ENCODE data around the gene BTG4. TPM values are rescaled to one million over a fixed set of nuclear protein-coding genes. Genes with fewer than 3 reads are reported as not detected.

Gene BTG4
- total RNA-seq, 1 donor from 2014 or later, result not detected

DNA sequence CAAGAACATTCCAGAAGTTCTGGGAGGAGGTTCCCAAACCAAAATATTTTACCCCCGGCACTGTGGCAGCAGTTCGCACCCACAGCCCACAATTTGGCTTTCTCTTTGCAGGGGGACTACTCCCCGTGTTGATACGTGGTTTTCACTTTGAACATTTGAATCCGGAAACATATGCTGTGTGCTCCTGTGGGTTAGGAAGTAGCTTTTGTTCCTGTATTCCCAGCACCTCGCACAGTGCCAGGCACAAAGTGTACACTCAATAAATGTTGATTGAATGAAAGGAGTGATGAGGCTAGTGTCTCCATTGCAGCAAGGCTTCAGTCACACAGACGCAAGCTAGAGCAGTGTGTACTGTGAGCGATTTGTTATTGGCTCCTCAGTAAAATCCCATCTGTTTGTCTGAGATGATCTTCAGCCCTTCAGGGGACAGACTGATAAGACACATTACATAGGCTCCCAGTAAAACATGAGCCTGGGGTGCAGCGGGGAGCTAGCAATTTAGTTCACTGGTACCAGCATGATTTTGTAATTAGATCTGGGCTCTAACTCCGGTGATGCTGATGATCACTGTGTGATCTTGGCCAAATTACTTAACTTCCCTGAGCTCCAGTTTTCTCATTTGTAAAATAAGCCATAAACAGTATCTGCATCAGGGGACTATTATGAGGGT is 30.6 kb upstream of the BTG4 start:
- Mint-ChIP-seq H3K9me3 (peaks cover 6% of the 10 kb centered on the region), H3K4me3 (peak overlapping the region; percentile 77), H3K4me1 (ENCODE audit: low read depth) (peaks cover 34% of the 10 kb centered on the region), H3K27ac (no peak overlapping the region), H3K27me3 (ENCODE audit: insufficient read depth) (peaks cover 38% of the 10 kb centered on the region), H3K36me3 (ENCODE audit: low read depth) (peaks cover 14% of the 10 kb centered on the region)
- no peak for DNase-seq (ENCODE audit: low spot score)
- intact Hi-C loops (cut with micrococcal nuclease), result no loop called here

DNA sequence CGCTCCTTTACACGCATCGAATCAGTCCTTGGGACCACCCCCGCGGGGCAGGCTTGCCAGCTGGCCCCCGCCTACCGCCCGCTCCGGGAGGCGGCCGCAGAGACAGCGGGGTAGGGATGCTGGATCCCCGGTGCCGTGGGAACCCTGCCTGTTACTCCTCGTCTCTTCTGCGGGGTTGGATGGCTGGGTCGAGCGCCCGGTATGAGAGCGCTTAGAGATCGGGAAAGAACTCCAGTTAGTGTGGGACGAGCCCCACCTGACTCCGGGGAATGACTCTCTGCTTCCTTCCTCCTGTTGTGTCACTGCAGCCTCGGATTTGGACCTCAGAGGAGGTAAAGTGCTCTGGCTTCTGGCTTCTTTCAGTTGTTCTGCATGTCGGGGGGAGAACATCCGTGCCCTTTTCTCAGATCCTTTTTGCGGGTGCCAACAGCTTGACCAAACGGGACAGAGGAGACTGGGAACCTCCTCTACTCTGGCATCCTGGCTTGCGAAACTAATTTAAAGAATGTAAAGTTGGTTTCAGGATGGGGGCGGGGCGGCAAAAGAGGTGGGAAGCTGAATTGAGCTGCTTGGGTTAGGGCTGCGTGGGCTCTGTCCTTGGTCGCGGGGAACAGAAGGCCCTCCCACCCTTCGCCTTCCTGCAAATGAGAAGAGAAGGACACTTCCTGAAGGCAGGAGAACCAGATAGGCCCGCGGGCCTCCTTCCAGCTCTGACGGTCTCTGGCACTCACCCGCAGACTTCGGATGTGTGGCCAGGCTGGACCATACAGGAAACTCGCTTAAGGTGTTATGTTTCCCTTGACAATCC is 29.3 kb upstream of the BTG4 start:
- intact Hi-C loops (cut with micrococcal nuclease), result no loop called here
- Mint-ChIP-seq H3K27me3 (ENCODE audit: insufficient read depth) (peaks cover 46% of the 10 kb centered on the region), H3K36me3 (ENCODE audit: low read depth) (peaks cover 14% of the 10 kb centered on the region), H3K9me3 (peaks cover 6% of the 10 kb centered on the region), H3K4me1 (ENCODE audit: low read depth) (peaks cover 47% of the 10 kb centered on the region), H3K4me3 (peak overlapping the region; percentile 77), H3K27ac (peak overlapping the region; percentile 11)
- DNase-seq (ENCODE audit: low spot score), result no peak

DNA sequence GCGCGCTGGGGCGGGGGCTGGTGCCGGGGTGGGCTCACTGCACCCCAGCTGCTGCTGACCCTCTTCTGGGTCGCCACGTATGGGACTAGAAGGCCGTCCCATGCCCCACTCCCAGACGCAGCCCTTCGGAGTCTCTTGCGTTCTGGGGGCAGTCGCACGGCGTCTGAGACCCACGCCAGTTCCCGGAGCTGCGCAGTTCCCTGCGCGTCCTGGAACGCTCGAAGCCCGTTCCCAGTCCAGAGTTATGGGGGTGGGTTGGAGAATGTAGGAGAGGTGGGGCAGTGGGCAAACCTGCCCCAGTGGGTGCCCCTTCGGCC is 28.7 kb upstream of the BTG4 start:
- H3K9me3 Mint-ChIP-seq, result peaks cover 6% of the 10 kb centered on the region
- H3K27me3 Mint-ChIP-seq (ENCODE audit: insufficient read depth), result peaks cover 49% of the 10 kb centered on the region
- intact Hi-C loops (cut with micrococcal nuclease), result no loop called here
- H3K4me1 Mint-ChIP-seq (ENCODE audit: low read depth), result peaks cover 48% of the 10 kb centered on the region
- H3K36me3 Mint-ChIP-seq (ENCODE audit: low read depth), result peaks cover 14% of the 10 kb centered on the region
- DNase-seq (ENCODE audit: low spot score), result no peak
- peak overlapping the region; percentile 77 for H3K4me3 Mint-ChIP-seq
- no peak overlapping the region for H3K27ac Mint-ChIP-seq

DNA sequence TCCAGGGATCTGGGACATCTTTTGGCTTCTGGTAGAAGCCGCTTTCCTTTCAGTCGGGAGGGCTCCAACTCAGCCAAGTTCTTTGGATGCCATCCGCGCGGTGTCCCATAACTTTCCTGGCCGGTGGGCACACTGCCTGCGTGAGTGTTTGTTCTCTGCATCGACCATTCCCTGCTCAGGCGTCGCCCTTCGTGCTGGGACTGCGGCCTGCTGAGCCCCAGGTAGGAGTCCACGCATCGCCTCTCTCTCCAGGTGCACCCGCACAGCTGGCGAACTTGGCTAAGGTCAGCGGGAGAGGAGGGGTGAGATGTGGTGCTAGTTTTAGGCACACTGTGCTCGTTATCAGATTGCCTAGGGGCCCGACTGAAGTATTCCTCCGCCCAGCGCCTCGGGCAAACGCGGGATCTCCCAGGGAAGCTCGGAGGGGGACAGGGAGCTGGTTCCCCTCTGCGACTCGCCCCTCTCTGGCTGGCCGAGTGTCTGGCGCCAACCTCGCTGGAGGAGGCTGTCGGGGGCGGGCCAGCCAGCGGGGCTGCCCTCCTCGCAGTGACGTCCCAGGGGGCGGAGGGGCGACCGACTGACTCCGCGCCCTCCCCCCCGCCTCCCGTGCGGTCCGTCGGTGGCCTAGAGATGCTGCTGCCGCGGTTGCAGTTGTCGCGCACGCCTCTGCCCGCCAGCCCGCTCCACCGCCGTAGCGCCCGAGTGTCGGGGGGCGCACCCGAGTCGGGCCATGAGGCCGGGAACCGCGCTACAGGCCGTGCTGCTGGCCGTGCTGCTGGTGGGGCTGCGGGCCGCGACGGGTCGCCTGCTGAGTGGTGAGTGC is 28.1 kb upstream of the BTG4 start, which contains the start of gene LAYN:
Gene LAYN (plus strand): TSS at position 607 of the 823 bp plus-strand sequence. CDS start 124 bp downstream, at position 731.
- intact Hi-C loops (cut with micrococcal nuclease), result no loop called here
- Mint-ChIP-seq H3K4me3 (peak within 1 kb of the TSS; percentile 77), H3K27ac (peak within 1 kb of the TSS; percentile 84), H3K4me1 (ENCODE audit: low read depth) (peaks cover 48% of the 10 kb centered on the region), H3K9me3 (peaks cover 6% of the 10 kb centered on the region), H3K27me3 (ENCODE audit: insufficient read depth) (peaks cover 53% of the 10 kb centered on the region), H3K36me3 (ENCODE audit: low read depth) (peaks cover 14% of the 10 kb centered on the region)
- DNase-seq (ENCODE audit: low spot score), result peak; percentile 24

DNA sequence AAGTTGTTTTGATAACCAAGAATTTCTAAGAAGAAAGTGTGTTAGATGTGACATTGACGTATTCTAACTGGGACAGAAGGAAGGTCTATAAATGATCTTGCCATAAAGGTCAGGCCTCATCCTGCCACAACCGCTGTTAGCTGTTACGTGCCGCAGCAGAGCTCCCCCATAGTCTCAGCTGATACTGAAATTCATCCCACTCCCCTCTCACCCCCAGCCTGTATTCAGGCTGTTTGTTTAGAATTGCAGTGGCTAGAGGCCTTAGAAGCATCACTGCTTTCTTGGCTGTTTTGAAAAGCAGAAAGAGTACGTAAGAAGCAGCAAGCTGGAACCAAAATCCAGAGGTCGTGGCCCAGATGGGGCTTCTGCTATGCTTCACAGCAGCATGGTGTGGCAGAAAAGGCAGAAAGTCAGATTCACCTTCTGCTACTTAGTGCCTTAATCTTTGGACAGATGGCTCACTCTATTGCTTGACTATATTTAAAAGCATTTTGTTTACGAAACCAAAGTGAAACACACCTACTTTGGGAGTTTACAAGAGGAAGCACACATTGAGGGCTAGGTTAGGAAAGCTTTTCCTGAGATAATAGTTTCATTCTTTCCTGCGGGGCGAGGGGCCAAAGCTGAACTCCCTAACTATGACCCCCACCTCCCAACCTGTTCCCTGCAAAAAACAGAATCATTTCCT is 27.4 kb upstream of the BTG4 start:
- Mint-ChIP-seq H3K27me3 (ENCODE audit: insufficient read depth) (peaks cover 56% of the 10 kb centered on the region), H3K27ac (peak overlapping the region; percentile 84), H3K4me1 (ENCODE audit: low read depth) (peaks cover 48% of the 10 kb centered on the region), H3K9me3 (peaks cover 6% of the 10 kb centered on the region), H3K36me3 (ENCODE audit: low read depth) (peaks cover 14% of the 10 kb centered on the region), H3K4me3 (peak overlapping the region; percentile 65)
- intact Hi-C loops (cut with micrococcal nuclease), result loop anchor here (1.0 to 10.0 kb wide), 5 partner anchors 8 to 1195 kb away; partner anchors contain the start of gene BTG4
- no peak for DNase-seq (ENCODE audit: low spot score)

DNA sequence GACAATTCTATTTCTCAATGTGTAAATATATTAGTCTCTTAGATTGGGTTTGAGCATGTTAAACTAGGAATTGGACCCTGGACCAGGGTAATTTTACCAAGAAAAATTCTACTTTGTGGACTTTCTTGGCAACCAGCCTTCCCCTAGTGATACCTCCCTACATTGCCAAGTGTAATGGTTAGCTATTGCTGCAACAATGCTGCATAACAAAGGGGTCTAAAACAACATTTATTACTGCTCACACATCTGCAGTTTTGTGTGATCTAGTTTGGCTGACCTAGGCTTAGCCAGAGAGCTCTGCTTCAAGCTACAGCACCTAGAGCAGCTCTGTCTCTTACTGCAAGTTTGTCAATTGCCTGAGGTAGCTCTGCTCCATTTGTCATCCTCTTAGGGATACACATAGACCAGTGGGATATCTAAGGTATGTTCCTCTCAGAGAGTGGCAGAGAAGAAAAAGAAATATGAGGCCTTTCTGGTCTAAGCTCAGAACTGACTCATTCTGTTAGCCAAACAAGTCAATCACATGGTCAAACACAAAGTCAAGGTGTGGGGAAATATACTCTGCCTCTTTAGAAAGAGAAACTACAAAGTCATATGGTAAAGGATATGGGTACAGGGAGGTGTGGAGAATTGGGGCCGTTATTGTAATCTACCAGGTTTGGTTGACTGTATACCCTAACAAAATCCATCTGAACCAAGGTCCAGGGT is 26.4 kb upstream of the BTG4 start:
- Mint-ChIP-seq H3K4me3 (peak overlapping the region; percentile 38), H3K4me1 (ENCODE audit: low read depth) (peaks cover 48% of the 10 kb centered on the region), H3K36me3 (ENCODE audit: low read depth) (peaks cover 11% of the 10 kb centered on the region), H3K9me3 (peaks cover 6% of the 10 kb centered on the region), H3K27ac (peak overlapping the region; percentile 84), H3K27me3 (ENCODE audit: insufficient read depth) (peaks cover 50% of the 10 kb centered on the region)
- intact Hi-C loops (cut with micrococcal nuclease), result loop anchor here (1.0 to 10.0 kb wide), 5 partner anchors 7 to 1194 kb away; partner anchors contain the start of gene BTG4
- no peak for DNase-seq (ENCODE audit: low spot score)

DNA sequence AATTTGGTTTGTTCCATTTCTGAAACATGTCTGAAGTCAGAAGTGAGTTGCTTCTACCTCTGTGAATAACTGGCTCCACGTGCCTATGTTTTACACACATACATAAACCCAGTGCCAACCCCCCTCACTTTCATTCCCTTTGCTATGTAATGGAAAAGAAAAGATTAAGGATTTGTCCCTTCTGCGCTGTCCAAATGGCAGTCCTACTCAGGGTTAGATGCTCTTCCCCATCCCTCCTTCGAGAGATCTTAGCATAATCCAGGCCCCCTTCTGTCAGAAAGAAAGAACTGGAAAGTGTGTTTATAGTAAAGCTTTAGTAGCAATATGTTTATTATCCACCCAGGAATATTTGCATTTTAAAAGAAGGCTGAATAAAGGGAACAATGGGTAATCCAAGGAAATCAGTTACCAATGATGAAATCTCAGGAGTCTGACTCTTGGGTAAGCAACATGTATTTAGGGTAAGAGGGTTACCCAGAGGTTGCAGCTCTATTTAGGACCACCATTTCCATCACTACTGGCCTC is 25.2 kb upstream of the BTG4 start:
- peaks cover 39% of the 10 kb centered on the region for H3K27me3 Mint-ChIP-seq (ENCODE audit: insufficient read depth)
- DNase-seq (ENCODE audit: low spot score), result no peak
- H3K9me3 Mint-ChIP-seq, result peaks cover 6% of the 10 kb centered on the region
- peaks cover 45% of the 10 kb centered on the region for H3K4me1 Mint-ChIP-seq (ENCODE audit: low read depth)
- intact Hi-C loops (cut with micrococcal nuclease), result loop anchor here (10.0 kb wide), 2 partner anchors 1083 to 1193 kb away; no protein-coding TSS in a partner anchor
- peaks cover 11% of the 10 kb centered on the region for H3K36me3 Mint-ChIP-seq (ENCODE audit: low read depth)
- no peak overlapping the region for H3K4me3 Mint-ChIP-seq
- H3K27ac Mint-ChIP-seq, result no peak overlapping the region

DNA sequence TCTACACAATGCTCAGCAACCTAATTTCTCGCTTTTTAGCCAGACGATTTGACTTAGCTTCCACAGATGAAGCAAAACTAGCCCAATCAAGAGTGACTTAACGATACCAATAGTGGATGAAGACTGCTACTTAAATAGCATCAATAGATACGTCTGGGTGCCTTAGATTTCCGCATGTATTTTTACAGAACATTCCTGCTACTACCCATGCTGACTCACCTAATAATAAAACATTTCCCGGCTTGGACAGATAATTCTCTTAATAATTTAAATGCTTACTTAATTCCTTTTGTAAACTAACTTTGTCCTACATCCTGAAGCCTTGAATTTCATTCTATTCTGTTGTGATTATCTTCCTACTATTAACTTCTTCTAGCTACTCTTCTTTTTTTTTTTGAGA is 23.1 kb upstream of the BTG4 start:
- intact Hi-C loops (cut with micrococcal nuclease), result loop anchor here (10.0 kb wide), 2 partner anchors 1080 to 1190 kb away; no protein-coding TSS in a partner anchor
- H3K27me3 Mint-ChIP-seq (ENCODE audit: insufficient read depth), result peaks cover 29% of the 10 kb centered on the region
- H3K4me3 Mint-ChIP-seq, result no peak overlapping the region
- H3K9me3 Mint-ChIP-seq, result peaks cover 6% of the 10 kb centered on the region
- peaks cover 11% of the 10 kb centered on the region for H3K36me3 Mint-ChIP-seq (ENCODE audit: low read depth)
- peaks cover 47% of the 10 kb centered on the region for H3K4me1 Mint-ChIP-seq (ENCODE audit: low read depth)
- H3K27ac Mint-ChIP-seq, result no peak overlapping the region
- DNase-seq (ENCODE audit: low spot score), result no peak

DNA sequence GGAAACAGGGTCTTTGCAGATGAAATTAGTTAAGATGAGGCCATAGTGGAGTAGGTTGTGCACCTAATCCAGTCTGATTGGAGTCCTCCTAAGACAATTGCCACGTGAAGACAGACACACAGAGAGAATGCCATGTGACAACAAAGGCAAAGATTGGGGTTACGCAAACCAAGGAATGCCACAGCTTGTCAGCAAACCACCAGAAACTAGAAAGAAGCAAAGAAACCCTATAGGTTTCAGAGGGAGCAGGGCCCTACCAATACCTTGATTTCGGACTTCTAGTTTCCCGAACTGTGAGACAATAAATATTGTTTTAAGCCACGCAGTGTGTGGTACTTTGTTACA is 20.2 kb upstream of the BTG4 start:
- H3K4me3 Mint-ChIP-seq, result no peak overlapping the region
- peaks cover 37% of the 10 kb centered on the region for H3K4me1 Mint-ChIP-seq (ENCODE audit: low read depth)
- peaks cover 19% of the 10 kb centered on the region for H3K27me3 Mint-ChIP-seq (ENCODE audit: insufficient read depth)
- no peaks in the 10 kb centered on the region for H3K9me3 Mint-ChIP-seq
- no peak for DNase-seq (ENCODE audit: low spot score)
- H3K36me3 Mint-ChIP-seq (ENCODE audit: low read depth), result no peaks in the 10 kb centered on the region
- H3K27ac Mint-ChIP-seq, result peak overlapping the region; percentile 56
- intact Hi-C loops (cut with micrococcal nuclease), result loop anchor here (5.0 to 10.0 kb wide), 4 partner anchors 70 to 1455 kb away; partner anchors contain the start of gene SIK2

DNA sequence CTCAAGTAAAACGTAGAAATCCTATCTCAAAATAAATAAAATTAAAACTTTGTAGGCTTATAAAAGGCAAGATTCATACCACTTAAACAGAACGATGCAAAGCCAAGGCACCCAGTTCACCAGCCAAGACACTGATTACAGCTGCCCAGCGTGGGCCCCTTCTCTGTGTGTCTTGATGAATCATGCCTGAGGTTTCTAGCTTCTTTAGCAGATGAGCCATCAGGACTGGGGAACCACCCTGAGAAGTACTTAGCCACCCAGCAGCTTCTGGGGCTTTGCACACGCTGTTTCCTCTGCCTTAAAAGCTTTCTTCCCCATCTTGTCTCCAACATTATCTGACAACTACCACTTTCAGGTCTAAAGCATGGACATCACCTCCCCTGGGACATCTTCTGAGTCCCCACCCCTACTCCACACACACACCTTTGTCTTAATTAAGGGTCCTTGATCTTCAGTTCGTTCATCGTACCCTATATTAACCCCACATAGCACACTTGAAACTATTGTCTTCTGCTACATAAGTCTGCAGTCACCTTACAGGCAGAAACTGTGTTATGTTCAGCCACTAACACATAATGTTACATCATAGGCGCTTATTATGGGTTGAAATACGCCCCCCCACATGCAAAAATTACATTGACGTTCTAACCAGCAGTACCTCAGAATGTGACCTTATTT is 19.6 kb upstream of the BTG4 start:
- H3K27ac Mint-ChIP-seq, result peak overlapping the region; percentile 56
- H3K36me3 Mint-ChIP-seq (ENCODE audit: low read depth), result no peaks in the 10 kb centered on the region
- H3K4me1 Mint-ChIP-seq (ENCODE audit: low read depth), result peaks cover 31% of the 10 kb centered on the region
- H3K4me3 Mint-ChIP-seq, result no peak overlapping the region
- DNase-seq (ENCODE audit: low spot score), result peak; percentile 52
- no peaks in the 10 kb centered on the region for H3K9me3 Mint-ChIP-seq
- intact Hi-C loops (cut with micrococcal nuclease), result loop anchor here (1.0 to 10.0 kb wide), 7 partner anchors 7 to 1455 kb away; partner anchors contain the start of genes POU2AF1 and SIK2
- H3K27me3 Mint-ChIP-seq (ENCODE audit: insufficient read depth), result peaks cover 14% of the 10 kb centered on the region

DNA sequence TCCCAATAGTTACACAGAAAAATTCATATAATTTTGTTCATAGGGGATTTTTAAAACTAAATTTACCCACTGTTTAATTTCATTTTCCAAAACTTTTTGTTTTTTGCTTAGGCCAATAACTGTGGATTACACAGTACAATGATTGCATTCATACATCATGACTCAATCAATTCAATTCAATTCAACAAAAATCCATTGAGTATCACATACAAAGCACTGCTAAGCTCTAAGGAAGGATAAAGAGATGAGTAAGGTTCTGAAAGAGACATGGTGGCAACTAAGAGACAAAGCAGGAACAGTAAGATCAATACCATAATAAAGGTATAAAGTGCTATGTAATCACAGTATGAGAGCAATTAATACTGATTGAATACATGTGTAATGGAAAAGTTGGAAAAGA is 18.9 kb upstream of the BTG4 start:
- Mint-ChIP-seq H3K36me3 (ENCODE audit: low read depth) (peaks cover 2% of the 10 kb centered on the region), H3K27me3 (ENCODE audit: insufficient read depth) (peaks cover 9% of the 10 kb centered on the region)
- DNase-seq (ENCODE audit: low spot score), result no peak

More for the DNA sequence above, 18.9 kb upstream of the BTG4 start:
- Mint-ChIP-seq H3K9me3 (no peaks in the 10 kb centered on the region), H3K4me3 (no peak overlapping the region), H3K27ac (no peak overlapping the region), H3K4me1 (ENCODE audit: low read depth) (peaks cover 33% of the 10 kb centered on the region)
- intact Hi-C loops (cut with micrococcal nuclease), result loop anchor here (1.0 to 10.0 kb wide), 7 partner anchors 8 to 1454 kb away; partner anchors contain the start of genes POU2AF1 and SIK2
